Neuronal stem cell (in vitro differentiated cells): Measurements from ENCODE around the gene SEMA3B.

Experiments
- DNase-seq: peaks from one replicate; pipeline ENCODE4 v3.0.0-alpha.2; 2013; ENCODE audit warnings: low spot score
- H2AFZ ChIP-seq: one replicate; pipeline ENCODE4 v1.6.1; 2013; ENCODE audit warnings: mild to moderate bottlenecking, low read length, inconsistent platforms
- H2AK5ac ChIP-seq: 2 replicates; pipeline ENCODE4 v1.6.1; 2013; ENCODE audit warnings: low read depth, mild to moderate bottlenecking, inconsistent platforms, low read length, moderate library complexity, mixed read lengths
- H2BK120ac ChIP-seq: 2 replicates; pipeline ENCODE4 v1.6.1; 2013; ENCODE audit warnings: low read depth, mild to moderate bottlenecking, inconsistent platforms, low read length, moderate library complexity, mixed read lengths
- H2BK12ac ChIP-seq: one replicate; pipeline ENCODE4 v1.6.1; 2013; ENCODE audit warnings: low read length, inconsistent platforms
- H2BK15ac ChIP-seq: 2 replicates; pipeline ENCODE4 v1.6.1; 2013; ENCODE audit warnings: mild to moderate bottlenecking, low read length, inconsistent platforms, mixed read lengths
- H2BK5ac ChIP-seq: one replicate; pipeline ENCODE4 v1.6.1; 2013; ENCODE audit warnings: inconsistent platforms, mild to moderate bottlenecking, low read length, moderate library complexity
- H3K14ac ChIP-seq: one replicate; pipeline ENCODE4 v1.6.1; 2013; ENCODE audit warnings: low read length, inconsistent platforms
- H3K18ac ChIP-seq: 2 replicates; pipeline ENCODE4 v1.6.1; 2013; ENCODE audit warnings: low read length, inconsistent platforms
- H3K23ac ChIP-seq: 2 replicates; pipeline ENCODE4 v1.6.1; 2013; ENCODE audit warnings: low read depth, mild to moderate bottlenecking, mixed read lengths, low read length, inconsistent platforms; ENCODE audit not compliant: poor library complexity
- H3K27ac ChIP-seq: replicated peaks from 3 replicates; pipeline ENCODE4 v1.5.1; 2013; ENCODE audit warnings: low read length, inconsistent platforms
- H3K27me3 ChIP-seq, 3 experiments: 2 replicates each; pipeline ENCODE4 v1.6.1; 2013; ENCODE audit warnings: low read length in 3 of 3, mild to moderate bottlenecking in 2 of 3, inconsistent platforms in 1 of 3, low read depth in 1 of 3, mixed read lengths in 1 of 3, moderate library complexity in 1 of 3; ENCODE audit not compliant: control insufficient read depth in 3 of 3, insufficient read depth in 3 of 3
- H3K36me3 ChIP-seq, 2 donors: replicated peaks in 1 of 2; 2 replicates each; pipeline ENCODE4 v1.6.1; 2013; ENCODE audit warnings: low read length in 2 of 2; ENCODE audit not compliant: control insufficient read depth in 2 of 2, insufficient read depth in 2 of 2
- H3K4ac ChIP-seq: 2 replicates; pipeline ENCODE4 v1.6.1; 2013; ENCODE audit warnings: inconsistent platforms, mild to moderate bottlenecking, low read length, moderate library complexity
- H3K4me1 ChIP-seq, 2 donors: 1 replicate in 1 of 2; 2 replicates in 1 of 2; pipeline ENCODE4 v1.6.1; 2013; ENCODE audit warnings: low read length in 2 of 2, low read depth in 1 of 2; ENCODE audit not compliant: control insufficient read depth in 2 of 2, insufficient read depth in 1 of 2
- H3K4me2 ChIP-seq: one replicate; pipeline ENCODE4 v1.6.1; 2013; ENCODE audit warnings: mild to moderate bottlenecking, low read length, inconsistent platforms; ENCODE audit not compliant: insufficient read depth, poor library complexity, severe bottlenecking
- H3K4me3 ChIP-seq, 2 donors: 2 replicates each; pipeline ENCODE4 v1.5.1; 2013; ENCODE audit warnings: low read length in 2 of 2, mild to moderate bottlenecking in 2 of 2, inconsistent platforms in 1 of 2, moderate library complexity in 1 of 2
- H3K79me1 ChIP-seq: one replicate; pipeline ENCODE4 v1.6.1; 2013; ENCODE audit warnings: low read depth, mild to moderate bottlenecking, inconsistent platforms, low read length, moderate library complexity
- H3K9ac ChIP-seq: one replicate; pipeline ENCODE4 v1.6.1; 2013; ENCODE audit warnings: mild to moderate bottlenecking, low read depth, low read length, inconsistent platforms; ENCODE audit not compliant: poor library complexity
- H3K9me3 ChIP-seq, 2 donors: replicated peaks in 1 of 2; 2 replicates each; pipeline versions ENCODE3 to v1.6.1; 2013; ENCODE audit warnings: low read length in 2 of 2, mild to moderate bottlenecking in 2 of 2, inconsistent platforms in 1 of 2, low read depth in 1 of 2, mixed read lengths in 1 of 2, moderate library complexity in 1 of 2; ENCODE audit not compliant: control insufficient read depth in 2 of 2, insufficient read depth in 1 of 2
- H4K8ac ChIP-seq: one replicate; pipeline ENCODE4 v1.6.1; 2013; ENCODE audit warnings: low read depth, mild to moderate bottlenecking, inconsistent platforms, low read length, moderate library complexity
- H4K91ac ChIP-seq: one replicate; pipeline ENCODE4 v1.6.1; 2013; ENCODE audit warnings: low read length, low read depth, mild to moderate bottlenecking, inconsistent platforms; ENCODE audit not compliant: poor library complexity
- WGBS, 2 donors: extraction: QIAGEN DNeasy Blood & Tissue Kit; methylation state at CpG; one replicate each; pipeline ENCODE4 v1.1.7; 2013; ENCODE audit warnings: missing lambda C conversion rate in 2 of 2, mixed read lengths in 1 of 2; ENCODE audit not compliant: insufficient read length in 2 of 2, insufficient replicate concordance in 1 of 2; ENCODE audit errors: extremely low coverage in 2 of 2; 5-methylcytosine and 5-hydroxymethylcytosine counted together

The SEMA3B gene

DNA sequence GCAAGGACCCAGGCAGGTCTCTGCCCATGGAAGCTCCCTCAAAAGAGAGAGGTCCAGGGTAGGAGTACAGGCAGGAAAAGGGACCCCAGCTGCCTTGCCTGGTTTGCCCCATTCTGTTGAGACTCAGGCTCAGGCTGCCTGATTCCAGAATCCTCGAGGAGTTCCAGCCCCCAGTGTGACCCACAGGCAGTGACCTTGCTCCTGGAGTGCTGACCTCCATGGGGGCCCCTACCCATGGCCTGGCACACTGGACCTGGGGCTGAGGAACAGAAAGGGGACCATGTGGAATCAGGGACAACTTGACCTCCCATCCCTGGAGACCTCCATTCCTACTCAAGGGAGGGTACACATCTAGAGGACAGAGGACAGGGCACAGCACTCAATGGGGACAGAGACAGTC, 3.4 kb upstream of the SEMA3B start:
- H3K14ac ChIP-seq = no peak overlapping the region
- peaks cover 3% of the 10 kb centered on the region for H3K79me1 ChIP-seq
- no peak for DNase-seq
- peak overlapping the region; percentile 94 for H2BK15ac ChIP-seq
- H2BK120ac ChIP-seq = peak overlapping the region; percentile 88
- peak overlapping the region; percentile 82 for H3K27ac ChIP-seq
- WGBS, 2 donors = no CpG with 5 or more reads among the region's 1 CpG
- H2BK5ac ChIP-seq = peak overlapping the region; percentile 99
- H2BK12ac ChIP-seq = peak overlapping the region; percentile 97
- peak overlapping the region; percentile 99 for H3K18ac ChIP-seq
- peaks cover 51 to 71% of the 10 kb centered on the region in 2 donors for H3K4me1 ChIP-seq
- no peak overlapping the region for H2AFZ ChIP-seq
- H3K4ac ChIP-seq = peak overlapping the region; percentile 69
- H3K9me3 ChIP-seq = no peaks in the 10 kb centered on the region
- no peak overlapping the region for H3K4me2 ChIP-seq
- no peak overlapping the region for H3K4me3 ChIP-seq
- H3K27me3 ChIP-seq = no peaks in the 10 kb centered on the region
- H3K36me3 ChIP-seq = no peaks in the 10 kb centered on the region
- H4K91ac ChIP-seq = peak overlapping the region; percentile 98
- peak overlapping the region; percentile 44 for H3K9ac ChIP-seq
- H4K8ac ChIP-seq = no peak overlapping the region
- peak overlapping the region; percentile 25 for H3K23ac ChIP-seq
- H2AK5ac ChIP-seq = peak overlapping the region; percentile 98

DNA sequence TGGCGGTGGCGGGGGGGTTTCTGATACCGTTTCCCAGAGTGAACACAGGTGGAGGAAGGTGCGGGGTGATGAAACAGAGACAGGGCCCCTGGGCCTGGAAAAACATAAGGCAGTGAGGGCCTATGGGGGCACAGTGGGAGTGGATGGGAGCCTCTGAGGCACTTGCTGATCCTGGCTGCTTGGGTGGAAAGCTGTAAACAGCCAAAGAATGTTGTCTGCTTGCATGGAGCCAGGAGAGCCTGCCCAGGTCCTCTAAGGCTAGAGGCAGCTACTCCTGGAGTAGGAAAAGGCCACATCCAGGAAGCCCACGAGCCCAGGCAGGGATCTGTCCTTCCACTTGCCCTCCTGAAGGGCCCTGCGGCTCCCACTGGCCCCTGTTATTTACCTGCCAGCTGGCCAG, 2.9 kb upstream of the SEMA3B start:
- no peaks in the 10 kb centered on the region for H3K27me3 ChIP-seq
- no peak for DNase-seq
- H3K4me3 ChIP-seq = no peak overlapping the region
- peak overlapping the region; percentile 98 for H2AK5ac ChIP-seq
- H3K27ac ChIP-seq = no peak overlapping the region
- H3K79me1 ChIP-seq = peaks cover 3% of the 10 kb centered on the region
- H3K36me3 ChIP-seq = no peaks in the 10 kb centered on the region
- H3K9ac ChIP-seq = no peak overlapping the region
- peak overlapping the region; percentile 27 for H3K14ac ChIP-seq
- WGBS, 2 donors = no CpG with 5 or more reads among the region's 6 CpGs
- H3K18ac ChIP-seq = peak overlapping the region; percentile 99
- H3K4me1 ChIP-seq = peaks cover 46 to 66% of the 10 kb centered on the region in 2 donors
- H3K4me2 ChIP-seq = no peak overlapping the region
- H3K23ac ChIP-seq = no peak overlapping the region
- H2BK15ac ChIP-seq = peak overlapping the region; percentile 94
- peak overlapping the region; percentile 69 for H3K4ac ChIP-seq
- H2BK12ac ChIP-seq = peak overlapping the region; percentile 67
- no peak overlapping the region for H4K91ac ChIP-seq
- no peaks in the 10 kb centered on the region for H3K9me3 ChIP-seq
- peak overlapping the region; percentile 83 for H4K8ac ChIP-seq
- H2BK5ac ChIP-seq = peak overlapping the region; percentile 99
- no peak overlapping the region for H2AFZ ChIP-seq
- H2BK120ac ChIP-seq = no peak overlapping the region

DNA sequence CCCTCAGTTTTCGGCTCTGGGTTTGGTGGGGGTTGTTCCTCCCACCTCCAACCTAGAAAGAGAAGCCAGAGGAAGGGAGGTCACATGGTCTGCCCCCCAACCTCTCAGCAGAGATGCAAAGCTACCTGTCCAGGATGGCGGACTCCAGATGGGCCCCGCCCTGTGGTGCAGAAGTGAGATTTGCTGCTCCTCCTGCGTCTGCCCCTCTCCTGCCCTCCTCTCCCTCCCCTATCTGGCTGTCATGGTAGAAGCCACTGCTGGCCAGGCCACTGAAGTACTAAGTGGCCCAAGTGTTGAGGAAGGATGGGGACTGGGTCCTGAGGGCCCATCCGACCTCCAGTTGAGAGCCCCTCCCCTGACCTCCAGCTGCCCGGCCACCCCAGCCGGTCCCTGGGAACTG, 2.1 kb upstream of the SEMA3B start:
- Histone ChIP-seq H2BK12ac (peak overlapping the region; percentile 67), H3K9ac (no peak overlapping the region), H2BK5ac (peak overlapping the region; percentile 88), H3K9me3 (no peaks in the 10 kb centered on the region), H2BK15ac (peak overlapping the region; percentile 94), H3K18ac (peak overlapping the region; percentile 48), H2AFZ (peak overlapping the region; percentile 75), H3K4ac (peak overlapping the region; percentile 84), H3K79me1 (peaks cover 3% of the 10 kb centered on the region), H4K8ac (no peak overlapping the region), H2BK120ac (peak overlapping the region; percentile 53), H3K23ac (peak overlapping the region; percentile 50), H3K4me3 (no peak overlapping the region), H3K4me1 (peaks cover 45 to 59% of the 10 kb centered on the region in 2 donors), H2AK5ac (peak overlapping the region; percentile 98), H3K27me3 (no peaks in the 10 kb centered on the region), H4K91ac (no peak overlapping the region), H3K4me2 (no peak overlapping the region), H3K36me3 (no peaks in the 10 kb centered on the region), H3K14ac (no peak overlapping the region), H3K27ac (no peak overlapping the region)
- no peak for DNase-seq
- no CpG with 5 or more reads among the region's 7 CpGs for WGBS, 2 donors

GRCh38 chr3:50267280-50267913, 1.6 kb upstream of the SEMA3B start:
- peak overlapping the region; percentile 29 for H3K4me2 ChIP-seq
- no CpG with 5 or more reads among the region's 22 CpGs for WGBS, 2 donors
- peak overlapping the region; percentile 88 for H2BK5ac ChIP-seq
- H3K14ac ChIP-seq = peak overlapping the region; percentile 77
- peak overlapping the region; percentile 84 for H3K4ac ChIP-seq
- DNase-seq = no peak
- no peak overlapping the region for H4K8ac ChIP-seq
- peaks cover 3% of the 10 kb centered on the region for H3K79me1 ChIP-seq
- no peak overlapping the region for H3K4me3 ChIP-seq
- H3K9me3 ChIP-seq = no peaks in the 10 kb centered on the region
- no peaks in the 10 kb centered on the region for H3K36me3 ChIP-seq
- peak overlapping the region; percentile 50 for H3K23ac ChIP-seq
- H2AK5ac ChIP-seq = peak overlapping the region; percentile 98
- H4K91ac ChIP-seq = no peak overlapping the region
- H2BK12ac ChIP-seq = peak overlapping the region; percentile 67
- no peaks in the 10 kb centered on the region for H3K27me3 ChIP-seq
- H3K4me1 ChIP-seq = peaks cover 46 to 59% of the 10 kb centered on the region in 2 donors
- peak overlapping the region; percentile 94 for H2BK15ac ChIP-seq
- peak overlapping the region; percentile 75 for H2AFZ ChIP-seq
- no peak overlapping the region for H3K27ac ChIP-seq
- peak overlapping the region; percentile 53 for H2BK120ac ChIP-seq
- H3K18ac ChIP-seq = peak overlapping the region; percentile 94
- no peak overlapping the region for H3K9ac ChIP-seq
